COLO829 (cell line): ENCODE data around the gene APIP.
A peak's percentile ranks its signal among the peaks of the same experiment; 100 is the strongest.
"Not testable (repeated sequence)": the region's sequence is repeated elsewhere in the genome, so short reads cannot be mapped to it uniquely, and the experiment has no call there.

Source experiments
- DNase-seq: peaks from one replicate; pipeline ENCODE4 v3.0.0; 2012; ENCODE audit warnings: low spot score

APIP gene

DNA sequence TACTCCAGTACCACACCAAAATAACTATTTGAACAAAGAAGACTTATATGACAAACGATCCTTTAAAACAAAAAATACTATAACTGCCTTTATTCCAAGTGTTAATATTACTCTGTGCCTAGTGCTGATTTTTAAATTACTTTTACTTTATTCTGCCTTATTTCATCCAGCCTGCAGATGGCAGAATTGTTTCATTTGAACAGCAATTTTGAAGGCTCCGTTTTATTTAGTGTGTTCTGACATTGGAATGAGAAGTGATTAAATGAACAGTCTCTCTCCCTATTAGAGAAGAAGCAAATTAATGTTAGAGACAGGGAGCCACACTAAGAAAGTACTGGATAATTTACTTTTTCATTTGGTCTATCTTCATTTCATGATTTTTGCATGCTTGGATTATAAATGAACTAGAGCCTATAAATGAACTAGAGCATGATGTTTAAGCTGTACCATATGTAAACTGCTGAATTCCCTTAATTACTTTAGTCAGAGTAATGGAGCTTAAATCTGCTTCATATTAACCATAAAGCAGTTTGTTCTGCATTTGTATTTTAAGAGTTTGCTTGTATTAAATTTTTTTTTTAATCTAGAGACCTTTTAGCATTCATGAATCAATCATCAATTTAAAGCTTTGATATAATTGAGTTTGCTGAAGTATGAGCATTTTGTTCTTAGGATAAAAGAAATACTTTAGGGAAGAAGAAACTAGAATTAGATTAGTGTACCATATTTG is 10.1 kb upstream of the APIP start:
- no peak for DNase-seq

DNA sequence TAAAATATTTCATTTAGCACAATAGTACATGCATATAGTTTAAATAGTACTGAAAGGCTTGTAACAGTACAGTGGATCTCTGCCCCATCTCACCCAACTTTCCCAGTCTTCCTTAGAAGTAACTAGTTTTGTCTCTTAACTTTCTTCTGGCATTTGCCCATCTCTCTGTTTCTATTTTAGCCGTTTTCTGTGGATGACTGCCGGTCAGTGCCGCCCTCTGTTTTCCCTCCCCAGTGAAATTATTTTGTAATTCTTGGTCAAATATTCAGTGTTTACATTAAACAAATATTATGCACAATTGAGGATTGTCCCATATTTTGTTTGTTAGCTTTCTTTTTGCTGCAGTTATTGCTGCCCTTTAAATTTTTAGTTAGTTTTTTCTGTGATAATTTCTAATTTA is 8.5 kb upstream of the APIP start:
- DNase-seq = no peak

DNA sequence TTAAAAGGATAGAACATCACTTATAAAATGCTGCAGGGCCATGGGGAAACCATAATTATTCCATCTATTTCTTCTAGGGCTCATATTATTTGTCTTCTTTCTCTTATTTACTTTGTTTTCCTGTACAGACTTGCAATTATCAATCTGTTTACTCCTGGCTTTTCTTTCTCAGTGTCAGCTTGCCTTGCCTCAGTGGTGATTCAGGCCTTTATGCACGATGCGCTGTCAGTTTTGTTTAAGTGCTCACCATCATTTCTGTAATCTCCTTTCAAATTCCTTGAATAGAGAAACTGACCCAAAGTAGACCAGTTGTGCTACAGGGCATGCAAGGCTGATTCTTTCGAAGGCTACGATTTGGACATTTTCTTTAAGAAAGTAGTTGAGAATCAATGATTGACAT is 5.0 kb upstream of the APIP start:
- DNase-seq = no peak

DNA sequence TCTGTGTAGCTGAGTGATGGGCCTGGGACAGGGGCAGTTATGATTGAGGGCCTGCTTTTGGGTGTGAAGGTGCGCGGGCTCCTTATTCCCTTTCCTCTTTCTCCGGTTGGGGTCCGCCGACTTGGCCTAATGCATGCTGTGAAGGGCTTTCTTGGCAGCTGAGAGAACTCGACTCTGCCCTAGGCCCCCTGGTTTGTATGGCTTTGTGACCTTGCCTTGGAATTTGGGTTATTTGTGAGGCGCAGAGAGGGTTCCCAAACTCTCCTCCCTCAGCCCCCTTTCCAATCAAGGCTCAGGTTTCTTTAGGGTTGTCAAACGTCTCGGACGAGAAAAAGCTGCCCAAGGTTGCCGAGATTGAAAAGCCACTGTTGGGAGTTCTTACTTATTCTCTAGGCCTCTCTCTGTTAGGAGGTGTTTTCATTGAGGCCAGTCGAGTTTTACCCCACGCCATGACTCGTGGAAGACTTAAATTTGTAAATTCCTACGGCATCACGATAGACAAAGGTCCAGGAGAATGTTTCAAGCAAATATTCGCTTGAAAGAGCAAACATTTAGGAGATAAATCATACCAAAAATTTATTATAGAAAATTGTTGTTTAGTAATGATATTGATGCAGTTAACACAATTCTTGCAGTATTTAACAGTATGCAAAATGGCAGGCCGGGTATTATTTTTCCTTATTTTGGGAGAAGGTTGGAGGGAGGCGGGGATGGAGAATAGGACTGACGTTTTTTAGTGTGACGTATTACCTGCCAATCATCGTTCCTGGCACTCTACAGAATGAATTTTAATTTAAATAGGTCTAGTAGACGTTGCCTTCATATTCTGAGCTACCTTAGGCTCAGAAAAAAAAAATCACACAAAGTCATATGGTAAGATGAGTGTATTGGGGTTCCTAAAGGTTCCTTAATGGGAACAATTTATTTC is 928 bp upstream of the APIP start:
- DNase-seq = peak; percentile 49

DNA sequence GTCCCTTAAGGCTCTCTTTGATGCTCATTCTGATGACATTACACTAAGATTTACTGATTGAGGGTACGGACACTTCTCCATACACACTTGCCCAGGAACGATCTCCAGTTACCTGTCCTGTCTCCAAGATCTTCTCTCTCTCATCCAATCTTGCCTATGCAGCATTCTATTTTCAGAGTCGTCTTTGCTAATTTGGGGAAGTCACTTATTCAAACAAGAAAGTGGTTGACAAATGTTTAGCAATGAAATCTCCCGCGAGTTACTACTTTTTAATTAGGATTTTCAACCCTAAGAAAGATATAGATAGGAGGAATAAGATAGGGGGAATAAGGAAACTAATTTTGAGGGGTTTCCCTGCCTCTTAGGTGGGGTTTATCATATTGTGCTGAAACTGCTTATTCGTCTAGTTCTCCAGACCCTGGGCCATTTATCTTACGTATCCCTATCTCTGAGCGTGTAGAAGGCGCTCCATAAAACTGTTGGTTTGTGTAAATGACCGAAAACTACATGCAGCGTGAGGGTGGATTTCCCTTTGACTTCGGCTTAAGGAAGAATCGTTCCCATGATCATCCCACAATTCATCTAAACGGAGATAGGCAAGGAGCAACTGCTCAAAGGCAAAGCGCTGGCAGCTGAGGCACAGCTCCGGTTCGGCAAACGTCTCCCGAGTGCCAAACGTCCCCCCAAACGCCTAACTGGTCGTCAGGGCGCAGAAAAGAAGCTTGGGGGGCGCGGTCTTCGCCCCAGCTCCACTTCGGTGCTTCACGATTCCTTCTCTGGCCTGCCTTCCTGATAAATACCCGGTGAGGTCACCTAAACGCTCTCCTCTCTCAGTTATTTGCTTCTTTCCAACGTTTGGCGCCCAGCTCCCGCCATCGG is 804 bp downstream of the APIP start:
- DNase-seq = no peak

GRCh38 chr11:34913556-34913955 is 2.6 kb downstream of the APIP start:
- not testable (repeated sequence) for DNase-seq

- no peak for DNase-seq
These were observed 4.5 kb downstream of the APIP start for GRCh38 chr11:34911676-34912075.

DNA sequence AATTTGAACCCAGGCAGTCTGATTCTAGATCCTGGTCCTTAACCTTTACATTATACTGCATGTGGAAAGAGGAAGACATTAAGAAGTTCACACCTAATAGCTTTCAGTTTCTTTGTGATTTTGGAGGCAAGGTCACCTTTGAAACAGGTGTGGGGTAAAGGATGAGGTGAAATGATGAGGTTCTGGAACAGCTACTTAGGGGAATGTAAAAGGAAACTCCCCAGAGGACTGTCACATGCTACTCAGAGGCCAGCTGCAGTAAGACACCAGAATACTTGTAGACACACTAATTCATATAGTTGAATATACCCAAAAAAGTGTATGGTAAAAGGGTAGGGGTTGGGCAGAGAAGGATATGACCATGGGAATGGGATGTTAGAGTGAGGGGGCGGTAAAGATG is 5.4 kb downstream of the APIP start:
- DNase-seq = no peak

DNA sequence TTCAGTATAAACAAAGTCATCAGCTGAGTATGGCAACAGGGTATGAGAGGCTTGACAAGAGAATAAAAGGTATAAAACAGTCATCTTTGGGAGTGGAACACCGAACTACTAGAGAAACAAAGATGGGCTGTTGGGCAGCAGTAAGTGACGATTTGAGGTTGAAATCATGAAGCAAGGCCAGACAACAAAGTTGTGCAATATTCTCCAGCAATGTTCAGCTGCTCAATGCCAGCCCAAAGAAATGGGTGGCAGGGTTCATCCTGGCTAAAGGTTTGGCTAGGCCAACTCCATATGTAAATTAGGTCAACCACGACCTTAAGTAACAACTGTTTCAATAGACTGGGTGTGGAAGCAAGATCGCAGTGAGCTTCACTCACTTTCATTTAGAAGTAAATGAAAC is 6.2 kb downstream of the APIP start:
- DNase-seq = no peak

- no peak for DNase-seq
These were observed 6.8 kb downstream of the APIP start for GRCh38 chr11:34909415-34909814.

DNA sequence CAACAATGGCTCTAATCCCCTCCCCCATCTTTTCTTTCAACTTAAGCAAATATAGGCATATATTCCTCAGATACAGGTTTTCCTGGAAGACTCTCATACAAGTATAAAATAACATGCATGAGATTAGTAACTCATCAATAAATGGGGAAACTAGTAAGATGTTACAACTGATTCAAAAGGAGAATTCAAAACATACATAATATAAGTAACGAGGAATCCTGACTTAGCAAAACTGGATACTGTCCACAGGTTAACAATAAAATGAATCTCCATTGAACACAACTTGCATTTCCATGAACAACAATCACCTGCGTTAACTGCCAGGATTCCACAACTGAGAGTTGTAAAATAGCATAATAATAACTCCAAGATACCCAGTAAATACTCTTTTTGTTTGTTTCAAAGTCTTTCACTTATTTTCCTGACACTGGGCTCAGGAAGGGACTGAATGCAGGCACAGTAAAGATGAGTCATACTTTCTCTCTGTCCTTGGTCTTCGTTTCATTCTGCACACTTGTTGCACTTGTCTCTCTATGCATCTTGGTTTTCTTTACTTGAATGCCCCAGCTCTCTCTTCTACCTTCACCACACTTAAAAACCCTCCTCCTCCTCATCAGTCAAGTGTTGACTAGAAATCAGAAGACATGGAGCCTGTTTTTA is 8.1 kb downstream of the APIP start:
- peak; percentile 42 for DNase-seq

GRCh38 chr11:34905666-34906065 is 10.5 kb downstream of the APIP start:
- no peak for DNase-seq

DNA sequence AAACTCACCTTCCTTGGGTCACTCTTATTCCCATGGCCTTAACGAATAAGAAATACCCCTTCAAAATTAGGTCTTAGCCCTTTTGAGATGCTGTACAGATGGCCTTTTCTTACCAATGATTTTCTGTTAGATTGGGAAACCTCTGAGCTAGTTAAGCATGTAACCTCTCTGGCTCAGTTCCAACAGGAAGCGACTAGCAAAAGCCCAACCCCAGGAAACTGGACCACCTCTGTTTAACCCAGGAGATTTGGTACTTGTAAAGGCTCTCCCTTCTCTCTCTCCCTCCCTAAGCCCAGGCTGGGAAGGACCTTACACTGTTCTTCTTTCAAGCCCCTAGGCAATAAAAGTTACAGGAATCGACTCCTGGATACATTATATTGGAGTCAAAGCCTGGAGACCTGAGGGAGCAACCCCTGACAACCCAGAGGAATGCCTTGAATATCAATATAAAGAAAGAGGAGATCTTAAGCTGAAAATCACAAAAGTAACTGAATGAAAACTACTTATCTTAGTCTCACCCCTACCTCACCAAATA is 11.7 kb downstream of the APIP start:
- no peak for DNase-seq

DNA sequence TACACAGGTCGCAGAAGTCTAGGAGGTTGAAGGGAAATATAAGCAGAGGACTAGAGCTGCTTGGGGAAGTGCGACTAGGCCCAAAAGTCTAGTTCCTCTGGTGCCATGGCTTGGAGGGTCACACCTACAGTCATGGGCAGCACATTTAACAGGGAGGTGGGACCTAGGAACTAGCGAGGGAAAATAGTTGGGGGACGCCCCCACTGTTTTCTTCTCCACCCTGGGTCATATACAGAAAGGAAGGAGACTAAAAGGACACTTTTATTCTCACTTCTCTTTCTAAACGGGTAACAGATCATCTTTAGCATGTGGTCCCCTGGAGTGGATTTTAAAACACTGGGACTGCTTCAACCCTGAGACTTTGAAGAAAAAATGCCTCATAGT is 16.6 kb downstream of the APIP start:
- no peak for DNase-seq

GRCh38 chr11:34898474-34898873 is 17.7 kb downstream of the APIP start:
- DNase-seq = no peak

- no peak for DNase-seq
These were observed 18.9 kb downstream of the APIP start for GRCh38 chr11:34897171-34897870.

DNA sequence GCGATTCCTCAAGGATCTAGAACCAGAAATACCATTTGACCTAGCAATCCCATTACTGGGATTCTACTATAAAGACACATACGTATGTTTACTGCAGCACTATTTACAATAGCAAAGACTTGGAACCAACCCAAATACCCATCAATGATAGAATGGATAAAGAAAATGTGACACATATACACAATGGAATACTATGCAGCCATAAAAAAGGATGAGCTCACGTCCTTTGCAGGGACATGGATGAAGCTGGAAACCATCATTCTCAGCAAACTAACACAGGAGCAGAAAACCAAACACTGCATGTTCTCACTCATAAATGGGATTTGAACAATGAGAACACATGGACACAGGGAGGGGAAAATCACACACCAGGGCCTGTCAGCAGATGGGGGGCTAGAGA is 20.0 kb downstream of the APIP start:
- DNase-seq = not testable (repeated sequence)

GRCh38 chr11:34893416-34893815 is 22.8 kb downstream of the APIP start:
- no peak for DNase-seq

- DNase-seq = peak; percentile 57
These were observed 24.6 kb downstream of the APIP start for GRCh38 chr11:34891611-34892010.

GRCh38 chr11:34890812-34891211 is 25.4 kb downstream of the APIP start:
- DNase-seq = peak; percentile 38

GRCh38 chr11:34890089-34890488 is 26.1 kb downstream of the APIP start:
- DNase-seq = no peak
